GM19438 (cell line): ENCODE data around the gene HIC2.
"Not testable (repeated sequence)": the region's sequence is repeated elsewhere in the genome, so short reads cannot be mapped to it uniquely, and the experiment has no call there.

Source experiments
- ATAC-seq: cut with Tn5 transposase; IDR thresholded peaks from one replicate; pipeline ENCODE4 v1.9.1; 2021; ENCODE audit warnings: low read depth; ENCODE audit not compliant: unreplicated experiment

The HIC2 gene

GRCh38 chr22:21434378-21435233 is 17.4 kb downstream of the HIC2 start:
- ATAC-seq, result not testable (repeated sequence)

GRCh38 chr22:21435998-21436810 is 19.0 kb downstream of the HIC2 start:
- ATAC-seq, result not testable (repeated sequence)

GRCh38 chr22:21438013-21438412 is 20.8 kb downstream of the HIC2 start:
- ATAC-seq, result not testable (repeated sequence)

- ATAC-seq, result not testable (repeated sequence)
Observed at GRCh38 chr22:21440018-21440636, 23.0 kb downstream of the HIC2 start.

- ATAC-seq, result not testable (repeated sequence)
Observed at GRCh38 chr22:21440676-21441075, 23.5 kb downstream of the HIC2 start.

- not testable (repeated sequence) for ATAC-seq
Observed at GRCh38 chr22:21441170-21441569, 24.0 kb downstream of the HIC2 start.

GRCh38 chr22:21442123-21442522 is 25.0 kb downstream of the HIC2 start:
- ATAC-seq, result not testable (repeated sequence)

GRCh38 chr22:21442646-21443045 is 25.5 kb downstream of the HIC2 start:
- ATAC-seq, result not testable (repeated sequence)

- no peak for ATAC-seq
Observed at GRCh38 chr22:21443057-21443734, 26.0 kb downstream of the HIC2 start.

GRCh38 chr22:21443735-21444421 is 26.7 kb downstream of the HIC2 start:
- ATAC-seq, result no peak

- ATAC-seq, result no peak
Observed at GRCh38 chr22:21444701-21445436, 27.7 kb downstream of the HIC2 start.

GRCh38 chr22:21445437-21446127 is 28.4 kb downstream of the HIC2 start:
- ATAC-seq, result no peak

- ATAC-seq, result no peak
Observed at GRCh38 chr22:21446128-21446826, 29.1 kb downstream of the HIC2 start.

- no peak for ATAC-seq
Observed at GRCh38 chr22:21446827-21447690, 29.9 kb downstream of the HIC2 start.

GRCh38 chr22:21447694-21448402 is 30.7 kb downstream of the HIC2 start:
- no peak for ATAC-seq

GRCh38 chr22:21448627-21449416 is 31.7 kb downstream of the HIC2 start:
- ATAC-seq, result no peak
